Common myeloid progenitor, CD34-positive (primary cell): Measurements from ENCODE around the gene SUPT5H.
"Not testable (repeated sequence)": the region's sequence is repeated elsewhere in the genome, so short reads cannot be mapped to it uniquely, and the experiment has no call there.

Experiments used
- CTCF ChIA-PET: fragments of 350-600 bp; sonication (Branson Sonifier 250); formaldehyde crosslinking; loops from one replicate; lab custom pipeline; 2021; ENCODE audit warnings: antibody characterized with exemption; lab: Charles Lee
- POLR2A ChIA-PET: fragments of 350-600 bp; sonication (Branson Sonifier 250); formaldehyde crosslinking; loops from one replicate; lab custom pipeline; 2021; ENCODE audit warnings: antibody characterized with exemption; lab: Charles Lee
- DNase-seq, 3 donors: peaks; one replicate each; pipeline versions ENCODE4 v3.0.0 to v3.0.0-alpha.2; 2013
- H3K27ac ChIP-seq, 2 experiments: 1 replicate in 1 of 2; 2 replicates in 1 of 2; pipeline ENCODE4 v1.7.0; 2013; ENCODE audit warnings: inconsistent platforms in 2 of 2, low read length in 2 of 2, mild to moderate bottlenecking in 2 of 2, low read depth in 1 of 2, moderate library complexity in 1 of 2; ENCODE audit not compliant: severe bottlenecking in 2 of 2, insufficient read depth in 1 of 2, poor library complexity in 1 of 2
- H3K27me3 ChIP-seq, 5 experiments: replicated peaks in 2 of 5; 1 replicate in 3 of 5; 2 replicates in 2 of 5; pipeline versions ENCODE4 v1.6.1 to v1.7.0; 2013; ENCODE audit warnings: low read length in 4 of 5, mild to moderate bottlenecking in 2 of 5, moderate library complexity in 2 of 5, inconsistent platforms in 1 of 5; ENCODE audit not compliant: insufficient read depth in 5 of 5, control insufficient read depth in 4 of 5
- H3K36me3 ChIP-seq, 4 experiments: 1 replicate in 2 of 4; 2 replicates in 2 of 4; pipeline versions ENCODE4 v1.6.1 to v1.7.0; 2013; ENCODE audit warnings: low read length in 3 of 4, control low read depth in 1 of 4, mild to moderate bottlenecking in 1 of 4; ENCODE audit not compliant: control insufficient read depth in 4 of 4, insufficient read depth in 4 of 4
- H3K4me1 ChIP-seq, 4 experiments: 1 replicate in 3 of 4; 2 replicates in 1 of 4; pipeline versions ENCODE4 v1.6.1 to v1.7.1; 2013; ENCODE audit warnings: low read length in 3 of 4, mild to moderate bottlenecking in 3 of 4, control low read depth in 1 of 4, inconsistent platforms in 1 of 4, moderate library complexity in 1 of 4; ENCODE audit not compliant: control insufficient read depth in 4 of 4, insufficient read depth in 4 of 4; ENCODE audit errors: control extremely low read depth in 1 of 4
- H3K4me3 ChIP-seq, 7 experiments: 1 replicate in 4 of 7; 2 replicates in 3 of 7; pipeline versions ENCODE4 v1.5.1 to v1.7.0; 2013; ENCODE audit warnings: mild to moderate bottlenecking in 7 of 7, low read length in 6 of 7, moderate library complexity in 6 of 7, inconsistent platforms in 2 of 7, low read depth in 2 of 7, control low read depth in 1 of 7; ENCODE audit not compliant: insufficient read depth in 4 of 7, control insufficient read depth in 1 of 7; ENCODE audit errors: extremely low read depth in 1 of 7
- H3K9me3 ChIP-seq, 5 experiments: 1 replicate in 4 of 5; 2 replicates in 1 of 5; pipeline versions ENCODE4 v1.6.1 to v1.7.1; 2013; ENCODE audit warnings: low read length in 4 of 5, mild to moderate bottlenecking in 2 of 5, inconsistent platforms in 1 of 5, low read depth in 1 of 5, moderate library complexity in 1 of 5; ENCODE audit not compliant: control insufficient read depth in 4 of 5, insufficient read depth in 2 of 5; ENCODE audit errors: control extremely low read depth in 1 of 5
- WGBS: methylation state at CpG from one replicate; pipeline ENCODE4 v1.1.5; 2013; ENCODE audit not compliant: insufficient coverage; 5-methylcytosine and 5-hydroxymethylcytosine counted together

Gene SUPT5H

DNA sequence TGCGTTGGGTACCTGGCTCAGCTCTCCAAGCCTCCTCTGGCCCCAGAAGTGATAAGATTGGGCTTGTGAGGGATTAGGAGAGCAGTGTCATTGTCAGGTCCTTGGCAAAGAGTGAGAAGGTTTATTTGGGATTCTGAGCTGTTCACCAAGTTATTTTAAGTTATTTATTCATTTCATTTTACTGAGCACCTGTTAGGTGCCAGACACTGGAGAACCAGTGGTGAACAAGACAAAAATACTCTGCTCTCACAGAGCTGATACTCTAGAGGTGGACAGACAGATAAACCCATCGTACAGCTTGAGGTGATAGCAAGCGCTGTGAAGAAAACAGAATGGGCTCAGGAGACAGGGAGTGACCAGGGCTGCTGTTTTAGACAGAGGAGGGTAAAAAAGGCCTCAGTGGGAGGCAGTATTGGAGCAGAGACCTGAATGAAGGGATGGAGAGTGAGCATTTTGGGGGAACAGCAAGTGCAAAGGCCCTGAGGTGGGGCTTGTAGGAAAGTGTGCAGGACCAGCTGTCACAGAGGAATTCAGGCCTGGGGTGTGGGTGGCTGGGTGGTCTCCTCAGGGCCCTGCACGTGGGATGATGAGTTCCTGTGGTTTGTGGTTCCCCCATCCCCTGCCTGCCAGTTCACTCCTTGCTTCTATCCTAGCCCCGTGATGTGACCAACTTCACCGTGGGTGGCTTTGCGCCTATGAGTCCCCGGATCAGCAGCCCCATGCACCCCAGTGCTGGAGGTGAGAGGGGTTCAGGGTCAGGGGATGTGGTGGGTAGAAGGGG is 26.6 kb downstream of the SUPT5H start:
- WGBS, result 90% methylated on average over 6 of the region's 8 CpGs

DNA sequence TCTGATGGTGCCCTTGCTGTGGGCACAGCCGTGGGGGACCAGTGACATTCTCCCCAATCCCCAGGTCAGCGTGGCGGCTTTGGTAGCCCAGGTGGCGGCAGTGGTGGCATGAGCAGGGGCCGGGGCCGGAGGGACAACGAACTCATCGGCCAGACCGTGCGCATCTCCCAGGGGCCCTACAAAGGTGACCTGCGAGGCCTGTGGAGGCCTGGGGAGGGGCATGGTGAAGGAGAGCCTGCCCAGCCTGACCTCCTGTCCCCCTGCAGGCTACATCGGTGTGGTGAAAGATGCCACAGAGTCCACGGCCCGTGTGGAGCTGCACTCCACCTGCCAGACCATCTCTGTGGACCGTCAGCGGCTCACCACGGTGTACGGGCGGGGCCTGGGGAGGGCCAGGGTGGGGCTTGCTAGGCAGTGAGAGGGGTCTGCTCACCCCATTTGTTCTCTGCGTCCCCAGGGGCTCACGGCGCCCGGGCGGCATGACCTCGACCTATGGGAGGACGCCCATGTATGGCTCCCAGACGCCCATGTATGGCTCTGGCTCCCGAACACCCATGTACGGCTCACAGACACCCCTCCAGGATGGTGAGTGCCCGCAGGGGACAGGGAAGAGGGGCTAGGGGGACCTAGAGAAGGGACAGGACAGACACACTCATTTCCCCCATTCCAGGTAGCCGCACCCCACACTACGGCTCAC is 27.5 kb downstream of the SUPT5H start:
- Histone ChIP-seq H3K4me3 (no peak overlapping the region), H3K36me3 (peaks cover 19 to 86% (median 74%) of the 10 kb centered on the region in 4 experiments), H3K27ac (no peak overlapping the region), H3K27me3 (no peaks in the 10 kb centered on the region), H3K9me3 (no peaks in the 10 kb centered on the region), H3K4me1 (no peaks in the 10 kb centered on the region)
- no peak for DNase-seq
- ChIA-PET POLR2A (no interaction called here), CTCF (interaction anchor here (1.2 to 1.5 kb wide), 3 partner anchors 13 to 75 kb away, joined by 3 read pairs; no protein-coding TSS in a partner anchor)
- whole genome bisulfite sequencing, result 95% methylated on average over 22 of the region's 32 CpGs

More for the DNA sequence above, 26.6 kb downstream of the SUPT5H start:
- POLR2A ChIA-PET, result no interaction called here
- CTCF ChIA-PET, result interaction anchor here (1.2 kb wide), 1 partner anchor 61 kb away, joined by 14 read pairs; the partner anchor contains the start of gene EID2B
- DNase-seq, result no peak
- Histone ChIP-seq H3K36me3 (peaks cover 21 to 94% (median 81%) of the 10 kb centered on the region in 4 experiments), H3K4me3 (no peak overlapping the region), H3K9me3 (no peaks in the 10 kb centered on the region), H3K27me3 (no peaks in the 10 kb centered on the region), H3K27ac (no peak overlapping the region), H3K4me1 (no peaks in the 10 kb centered on the region)

DNA sequence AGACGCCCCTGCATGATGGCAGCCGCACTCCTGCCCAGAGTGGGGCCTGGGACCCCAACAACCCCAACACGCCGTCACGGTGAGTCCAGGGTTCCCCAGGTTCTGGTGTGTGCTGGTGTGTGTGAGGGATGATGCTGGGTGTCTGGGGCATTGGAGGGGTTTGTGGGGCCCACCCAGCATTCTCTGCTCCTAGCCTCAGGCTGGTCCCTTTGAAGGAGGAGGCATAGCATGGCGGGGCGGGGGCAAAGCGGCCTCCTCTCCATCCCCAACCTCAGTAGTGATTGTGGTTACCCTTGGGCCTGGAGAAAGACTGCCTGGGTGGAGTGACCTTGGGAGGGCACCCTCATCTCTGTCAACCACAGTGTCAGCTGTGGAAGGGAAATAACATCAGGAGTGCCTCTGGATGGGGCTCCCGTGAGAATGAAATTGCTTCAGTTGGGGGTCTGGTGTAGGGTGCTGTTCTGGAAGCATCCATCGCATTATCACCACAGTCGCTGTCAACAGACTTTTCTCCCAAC is 28.1 kb downstream of the SUPT5H start:
- 100% methylated on average over 4 of the region's 11 CpGs for WGBS

DNA sequence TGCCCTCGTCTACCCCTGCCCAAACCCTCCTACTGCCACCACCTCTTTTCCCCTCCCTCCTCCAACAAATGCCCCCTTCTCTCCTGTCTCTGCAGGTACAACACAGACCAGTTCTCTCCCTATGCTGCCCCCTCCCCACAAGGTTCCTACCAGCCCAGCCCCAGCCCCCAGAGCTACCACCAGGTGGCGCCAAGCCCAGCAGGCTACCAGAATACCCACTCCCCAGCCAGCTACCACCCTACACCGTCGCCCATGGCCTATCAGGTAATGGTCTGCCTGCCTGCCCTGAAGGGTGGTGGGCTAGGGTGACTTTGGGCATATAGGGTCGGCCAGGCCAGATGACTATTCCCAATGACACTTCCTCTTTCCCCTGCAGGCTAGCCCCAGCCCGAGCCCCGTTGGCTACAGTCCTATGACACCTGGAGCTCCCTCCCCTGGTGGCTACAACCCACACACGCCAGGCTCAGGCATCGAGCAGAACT is 28.8 kb downstream of the SUPT5H start:
- DNase-seq, result peak; percentile 62 to 77 (median 72)
- CTCF ChIA-PET, result interaction anchor here (0.9 to 5.2 kb wide), 17 partner anchors 10 to 322 kb away, joined by 3 to 46 read pairs (median 4); partner anchors contain the start of gene EID2B
- Histone ChIP-seq H3K9me3 (no peaks in the 10 kb centered on the region), H3K36me3 (peaks cover 17 to 74% (median 61%) of the 10 kb centered on the region in 4 experiments), H3K4me3 (no peak overlapping the region), H3K27ac (no peak overlapping the region), H3K27me3 (no peaks in the 10 kb centered on the region), H3K4me1 (no peaks in the 10 kb centered on the region)
- 71% methylated on average over 6 of the region's 9 CpGs for WGBS
- POLR2A ChIA-PET, result interaction anchor here (0.6 to 1.2 kb wide), 3 partner anchors 17 to 58 kb away, joined by 4 to 7 read pairs (median 4); partner anchors contain the start of genes EID2B and SELENOV

More for the DNA sequence above, 28.1 kb downstream of the SUPT5H start:
- POLR2A ChIA-PET, result interaction anchor here (0.6 to 1.2 kb wide), 2 partner anchors 18 to 59 kb away, joined by 4 to 7 read pairs; partner anchors contain the start of gene EID2B
- Histone ChIP-seq H3K4me1 (no peaks in the 10 kb centered on the region), H3K36me3 (peaks cover 19 to 80% (median 68%) of the 10 kb centered on the region in 4 experiments), H3K27ac (no peak overlapping the region), H3K9me3 (no peaks in the 10 kb centered on the region), H3K27me3 (no peaks in the 10 kb centered on the region), H3K4me3 (no peak overlapping the region)
- CTCF ChIA-PET, result interaction anchor here (1.2 to 5.2 kb wide), 6 partner anchors 10 to 75 kb away, joined by 3 to 46 read pairs (median 4); partner anchors contain the start of gene EID2B
- no peak for DNase-seq

DNA sequence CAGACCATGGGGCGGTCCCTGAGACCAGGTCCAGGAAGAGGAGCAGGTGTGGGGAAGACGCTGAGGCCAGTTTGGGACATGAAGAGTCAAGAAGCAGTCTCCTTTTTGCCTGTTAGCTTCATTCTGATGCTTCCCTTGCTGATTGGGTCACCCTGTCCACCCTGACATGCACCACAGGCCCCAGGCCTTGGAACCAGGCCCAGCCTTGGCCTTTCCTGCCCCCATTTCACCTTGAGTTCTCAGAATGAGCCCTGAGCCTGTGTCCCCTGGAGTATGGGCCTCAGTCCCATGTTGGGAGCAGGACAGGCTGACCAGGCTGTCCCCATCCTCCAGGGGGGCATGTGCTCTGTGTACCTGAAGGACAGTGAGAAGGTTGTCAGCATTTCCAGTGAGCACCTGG is 30.4 kb downstream of the SUPT5H start:
- Histone ChIP-seq H3K27me3 (no peaks in the 10 kb centered on the region), H3K27ac (no peak overlapping the region), H3K9me3 (no peaks in the 10 kb centered on the region), H3K36me3 (peaks cover 9 to 58% (median 47%) of the 10 kb centered on the region in 4 experiments), H3K4me3 (no peak overlapping the region), H3K4me1 (peaks cover 0 to 11% (median 10%) of the 10 kb centered on the region in 4 experiments)
- 93% methylated on average over 2 of the region's 2 CpGs for WGBS
- POLR2A ChIA-PET, result no interaction called here
- no peak for DNase-seq
- CTCF ChIA-PET, result interaction anchor here (1.2 to 5.2 kb wide), 6 partner anchors 9 to 57 kb away, joined by 4 to 46 read pairs (median 8); partner anchors contain the start of gene EID2B

DNA sequence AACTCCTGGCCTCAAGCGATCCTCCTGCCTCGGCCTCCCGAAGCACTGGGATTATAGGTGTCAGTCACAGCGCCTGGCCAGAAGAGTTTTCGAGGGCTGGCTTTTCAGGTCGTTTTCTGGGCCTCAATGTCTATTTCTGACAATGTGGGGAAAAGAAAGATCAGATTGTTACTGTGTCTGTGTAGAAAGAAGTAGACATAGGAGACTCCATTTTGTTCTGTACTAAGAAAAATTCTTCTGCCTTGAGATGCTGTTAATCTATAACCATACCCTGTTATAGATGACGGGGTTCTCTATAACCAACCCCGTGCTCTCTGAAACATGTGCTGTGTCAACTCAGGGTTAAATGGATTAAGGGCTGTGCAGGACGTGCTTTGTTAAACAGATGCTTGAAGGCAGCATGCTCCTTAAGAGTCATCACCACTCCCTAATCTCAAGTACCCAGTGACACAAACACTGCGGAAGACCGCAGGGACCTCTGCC is 34.0 kb downstream of the SUPT5H start:
- H3K9me3 ChIP-seq, POLR2A ChIA-PET, CTCF ChIA-PET, H3K4me3 ChIP-seq, DNase-seq, H3K27me3 ChIP-seq: not testable (repeated sequence)
- Histone ChIP-seq H3K27ac (peak overlapping the region in 1 of 2 experiments; percentile 95), H3K36me3 (peaks cover 6 to 34% (median 27%) of the 10 kb centered on the region in 4 experiments), H3K4me1 (peaks cover 0 to 24% (median 21%) of the 10 kb centered on the region in 4 experiments)
- WGBS, result 100% methylated on average over 2 of the region's 11 CpGs
